ENCODE results near the gene DPF1. TPM values are rescaled to one million over a fixed set of nuclear protein-coding genes. Genes with fewer than 3 reads are reported as not detected.

Gene DPF1
- total RNA-seq, 2 experiments from 2014 or later = 0.12 to 0.20 TPM

DNA sequence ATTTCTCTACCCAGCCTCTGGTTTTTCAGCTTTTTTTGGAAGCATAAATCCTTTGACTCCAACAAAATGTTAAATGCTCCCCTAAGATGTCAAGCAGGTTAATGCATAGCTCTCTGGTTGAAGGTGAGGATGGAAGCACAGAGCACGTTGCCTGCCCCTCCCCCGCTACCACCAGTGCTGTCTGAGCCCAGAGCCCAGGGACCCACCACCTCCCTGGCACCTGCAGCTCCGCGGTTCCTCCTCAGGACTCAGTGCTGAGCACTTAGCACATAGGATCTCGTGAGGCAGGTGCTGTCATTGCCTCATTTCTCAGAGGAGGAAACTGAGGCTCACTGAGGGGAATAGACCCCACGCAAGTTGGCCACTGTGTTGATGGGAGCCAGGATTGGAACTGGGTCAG lies 48.6 kb downstream of the DPF1 start:
- CTCF ChIA-PET = no interaction called here
- H3K9me3 Mint-ChIP-seq = peaks cover 2% of the 10 kb centered on the region
- POLR2A ChIA-PET = no interaction called here
- no peaks in the 10 kb centered on the region for H3K4me1 Mint-ChIP-seq
- H3K4me3 Mint-ChIP-seq = no peak overlapping the region
- no peak for DNase-seq
- H3K27me3 Mint-ChIP-seq = no peaks in the 10 kb centered on the region
- H3K27ac Mint-ChIP-seq = no peak overlapping the region
- peaks cover 3% of the 10 kb centered on the region for H3K36me3 Mint-ChIP-seq (ENCODE audit: low read depth)

DNA sequence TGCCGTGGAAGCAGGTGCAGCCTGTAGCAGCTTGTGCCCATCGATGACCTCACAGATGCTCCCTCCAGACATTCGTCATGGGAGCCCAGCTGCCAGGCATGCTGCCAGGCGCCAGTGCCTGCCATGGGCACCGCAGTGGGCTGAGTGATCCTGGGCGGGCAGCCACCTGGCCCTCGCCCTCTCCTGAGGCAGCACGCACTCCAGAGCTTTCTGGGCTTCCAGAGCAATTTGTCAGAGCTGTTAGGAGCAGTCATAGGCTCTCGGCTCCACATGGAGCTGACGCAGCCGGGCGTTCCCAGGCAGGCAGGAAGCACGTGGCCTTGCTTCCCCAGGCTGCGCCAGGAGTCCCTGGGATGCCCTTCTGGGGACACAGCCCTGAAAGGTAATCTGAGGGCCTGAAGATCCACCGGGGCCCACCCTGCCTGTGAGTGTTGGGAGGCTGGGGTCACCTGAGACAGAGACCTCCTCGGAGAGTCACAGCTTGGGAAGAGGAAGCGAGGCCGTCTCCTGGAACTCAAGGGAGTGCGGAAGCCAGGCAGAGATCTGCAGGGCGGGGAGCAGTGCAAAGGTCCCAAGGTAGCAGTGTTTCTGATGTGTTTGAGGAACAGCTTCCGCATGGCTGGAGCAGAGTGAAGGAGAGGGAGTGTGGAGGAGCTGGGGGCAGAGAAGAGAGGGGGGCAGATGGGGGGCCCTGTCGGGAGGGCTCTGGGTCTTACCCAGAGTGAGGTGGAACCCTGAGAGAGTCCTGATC lies 50.6 kb downstream of the DPF1 start:
- no peaks in the 10 kb centered on the region for H3K36me3 Mint-ChIP-seq (ENCODE audit: low read depth)
- POLR2A ChIA-PET = interaction anchor here (0.6 kb wide), 1 partner anchor 97 kb away, joined by 3 read pairs; no protein-coding TSS in a partner anchor
- no peaks in the 10 kb centered on the region for H3K9me3 Mint-ChIP-seq

DNA sequence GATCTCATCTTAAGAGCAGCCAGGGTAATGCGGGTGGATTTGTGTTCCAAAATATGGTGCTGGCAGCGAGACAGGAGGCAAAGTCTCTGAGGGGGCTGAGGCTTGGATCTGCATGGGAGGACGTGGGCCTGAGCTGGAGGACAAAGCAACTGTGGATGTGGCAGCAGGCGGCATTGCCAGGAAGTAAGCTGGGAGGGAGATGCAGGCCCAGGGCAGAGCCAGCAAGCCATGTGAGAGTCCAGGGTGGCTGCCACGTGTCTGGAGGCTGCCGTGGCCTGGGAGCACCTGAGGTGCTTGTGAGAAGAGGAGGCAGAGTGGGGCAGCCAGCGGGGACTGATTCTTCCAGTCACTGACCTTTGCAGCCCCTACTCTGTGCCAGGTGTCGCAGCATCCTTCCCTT lies 52.0 kb downstream of the DPF1 start:
- CTCF ChIA-PET = interaction anchor here (0.6 to 1.0 kb wide), 2 partner anchors 112 to 270 kb away, joined by 3 to 4 read pairs; no protein-coding TSS in a partner anchor
- Mint-ChIP-seq H3K9me3 (no peaks in the 10 kb centered on the region), H3K36me3 (ENCODE audit: low read depth) (no peaks in the 10 kb centered on the region), H3K27ac (no peak overlapping the region), H3K27me3 (no peaks in the 10 kb centered on the region), H3K4me3 (no peak overlapping the region), H3K4me1 (no peaks in the 10 kb centered on the region)
- DNase-seq = no peak
- POLR2A ChIA-PET = no interaction called here

More for the DNA sequence above, 50.6 kb downstream of the DPF1 start:
- no peaks in the 10 kb centered on the region for H3K4me1 Mint-ChIP-seq
- H3K27me3 Mint-ChIP-seq = no peaks in the 10 kb centered on the region
- no peak overlapping the region for H3K4me3 Mint-ChIP-seq
- no peak for DNase-seq
- CTCF ChIA-PET = interaction anchor here (0.5 to 1.0 kb wide), 3 partner anchors 12 to 271 kb away, joined by 3 read pairs; no protein-coding TSS in a partner anchor
- no peak overlapping the region for H3K27ac Mint-ChIP-seq

DNA sequence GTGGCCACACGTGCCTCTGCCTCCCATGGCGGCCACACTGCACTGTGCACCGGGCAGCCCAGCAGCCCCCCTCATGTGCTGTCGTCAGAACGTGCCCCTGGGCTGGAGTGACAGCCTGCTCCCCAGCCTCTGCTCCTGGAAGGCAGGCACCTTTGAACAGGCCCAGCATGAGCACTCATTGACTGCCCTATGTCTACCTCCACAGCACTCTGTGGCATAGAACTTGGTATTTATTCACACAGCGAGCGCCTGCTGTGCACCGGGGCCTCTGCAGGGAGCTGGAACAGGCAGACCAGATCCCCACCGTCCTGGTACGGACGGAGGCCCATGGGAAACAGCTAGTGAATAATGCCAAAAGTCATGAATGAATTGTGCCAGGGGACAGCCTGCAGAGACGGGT lies 53.7 kb downstream of the DPF1 start:
- H3K9me3 Mint-ChIP-seq = no peaks in the 10 kb centered on the region
- CTCF ChIA-PET = no interaction called here

DNA sequence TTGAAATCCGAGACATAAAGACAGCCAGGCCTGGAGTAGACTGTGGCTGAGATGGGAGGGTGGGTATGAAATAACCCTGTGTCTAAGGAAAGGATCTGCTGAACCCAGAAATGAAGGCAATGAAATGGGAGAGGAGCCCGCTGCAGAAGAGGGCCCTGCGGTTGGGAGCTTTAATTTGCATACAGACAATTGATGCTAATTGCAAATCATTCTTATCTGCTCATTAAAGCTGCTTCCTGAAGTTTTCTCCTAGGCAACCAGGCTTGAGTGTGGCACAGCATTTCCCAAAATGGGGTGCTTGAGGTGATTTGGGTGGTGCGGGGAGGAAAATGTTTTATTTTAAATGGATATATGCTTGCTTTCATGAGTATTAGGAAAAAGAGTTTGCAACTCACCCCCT lies 55.4 kb downstream of the DPF1 start:
- Mint-ChIP-seq H3K27ac (no peak overlapping the region), H3K4me3 (no peak overlapping the region), H3K36me3 (ENCODE audit: low read depth) (peaks cover 1% of the 10 kb centered on the region), H3K27me3 (no peaks in the 10 kb centered on the region), H3K4me1 (no peaks in the 10 kb centered on the region), H3K9me3 (peaks cover 1% of the 10 kb centered on the region)
- CTCF ChIA-PET = no interaction called here
- DNase-seq = no peak
- POLR2A ChIA-PET = no interaction called here

More for the DNA sequence above, 53.7 kb downstream of the DPF1 start:
- H3K4me3 Mint-ChIP-seq = no peak overlapping the region
- POLR2A ChIA-PET = no interaction called here
- H3K4me1 Mint-ChIP-seq = no peaks in the 10 kb centered on the region
- no peak overlapping the region for H3K27ac Mint-ChIP-seq
- no peaks in the 10 kb centered on the region for H3K27me3 Mint-ChIP-seq
- no peak for DNase-seq
- no peaks in the 10 kb centered on the region for H3K36me3 Mint-ChIP-seq (ENCODE audit: low read depth)

DNA sequence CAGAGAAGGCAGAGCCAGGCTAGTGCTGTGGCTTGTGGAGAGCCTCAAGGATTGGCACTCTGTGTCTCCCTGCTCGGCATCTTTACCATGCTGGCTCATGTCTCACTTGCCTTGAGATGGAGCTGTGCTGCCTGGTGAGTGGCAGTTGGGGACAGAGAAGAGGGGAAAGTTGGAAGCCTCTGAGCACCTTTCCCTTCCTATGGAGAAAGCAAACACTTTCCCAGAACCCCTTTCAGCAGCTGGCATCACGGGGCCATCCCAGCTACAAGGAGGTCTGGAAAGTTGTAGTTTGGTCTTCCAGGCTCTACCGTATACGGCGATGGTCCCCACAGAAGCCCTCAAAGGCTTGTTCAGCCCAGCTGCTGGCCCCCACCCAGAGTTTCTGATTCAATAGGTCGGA lies 58.7 kb downstream of the DPF1 start:
- Mint-ChIP-seq H3K36me3 (ENCODE audit: low read depth) (peaks cover 25% of the 10 kb centered on the region), H3K9me3 (peaks cover 6% of the 10 kb centered on the region), H3K27me3 (no peaks in the 10 kb centered on the region), H3K27ac (no peak overlapping the region), H3K4me3 (no peak overlapping the region), H3K4me1 (no peaks in the 10 kb centered on the region)
- POLR2A ChIA-PET = no interaction called here
- CTCF ChIA-PET = no interaction called here
- no peak for DNase-seq

DNA sequence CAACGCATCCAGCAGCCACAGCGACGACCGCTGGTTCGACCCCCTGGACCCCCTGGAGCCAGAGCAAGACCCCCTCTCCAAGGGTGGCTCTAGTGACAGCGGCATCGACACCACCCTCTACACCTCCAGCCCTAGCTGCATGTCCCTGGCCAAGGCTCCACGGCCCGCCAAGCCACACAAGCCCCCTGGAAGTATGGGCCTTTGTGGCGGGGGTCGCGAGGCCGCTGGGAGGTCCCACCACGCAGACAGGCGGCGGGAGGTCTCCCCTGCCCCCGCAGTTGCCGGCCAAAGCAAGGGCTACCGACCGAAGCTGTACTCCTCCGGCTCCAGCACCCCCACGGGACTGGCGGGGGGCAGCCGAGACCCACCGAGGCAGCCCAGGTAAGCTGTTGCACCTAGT lies 59.5 kb downstream of the DPF1 start:
- ChIA-PET CTCF (no interaction called here), POLR2A (no interaction called here)
- Mint-ChIP-seq H3K4me3 (no peak overlapping the region), H3K27me3 (no peaks in the 10 kb centered on the region), H3K4me1 (no peaks in the 10 kb centered on the region), H3K36me3 (ENCODE audit: low read depth) (peaks cover 25% of the 10 kb centered on the region), H3K9me3 (peaks cover 6% of the 10 kb centered on the region), H3K27ac (no peak overlapping the region)
- DNase-seq = no peak

DNA sequence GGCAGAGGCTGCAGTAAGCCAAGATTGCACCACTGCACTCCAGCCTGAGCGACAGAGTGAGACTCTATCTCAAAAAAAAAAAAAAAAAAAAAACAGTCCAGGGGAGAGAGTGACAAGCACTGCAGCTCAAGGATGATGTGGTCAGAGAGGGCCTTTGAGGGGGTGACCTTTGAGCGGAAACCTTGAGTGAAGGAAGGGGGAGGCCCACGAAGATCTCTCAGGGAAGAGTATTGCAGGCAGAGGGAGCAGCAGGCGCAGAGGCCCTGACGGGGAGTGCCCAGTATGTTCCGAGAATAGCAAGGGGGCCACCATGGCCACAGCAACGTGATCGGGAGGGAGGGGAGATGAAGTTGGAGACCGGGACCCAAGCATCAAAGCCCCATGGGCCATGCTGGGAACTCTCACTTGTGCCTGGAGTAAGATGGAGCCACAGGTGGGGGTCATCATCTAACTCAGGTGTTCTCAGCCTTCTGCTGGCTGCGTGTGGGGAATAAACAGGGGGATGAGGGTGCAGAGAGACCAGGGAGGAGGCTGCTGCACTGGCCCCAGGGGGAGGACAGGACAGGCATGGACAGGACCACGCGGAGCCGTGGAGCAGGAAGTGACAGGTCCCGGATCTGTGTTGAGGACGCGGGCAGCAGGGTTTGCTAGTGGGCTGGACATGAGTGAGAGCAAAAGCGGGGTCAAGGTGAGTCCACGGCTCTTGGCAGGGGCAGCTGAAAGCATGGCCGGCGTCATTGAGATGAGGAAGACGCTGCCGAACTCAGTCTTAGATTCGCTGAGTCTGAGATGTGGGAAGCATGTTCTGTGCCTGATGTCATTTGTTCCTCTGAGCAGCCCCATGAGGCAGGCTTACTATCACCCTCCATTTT lies 60.4 kb downstream of the DPF1 start:
- Mint-ChIP-seq H3K4me3 (no peak overlapping the region), H3K36me3 (ENCODE audit: low read depth) (peaks cover 25% of the 10 kb centered on the region), H3K4me1 (no peaks in the 10 kb centered on the region), H3K27me3 (no peaks in the 10 kb centered on the region), H3K27ac (no peak overlapping the region), H3K9me3 (peaks cover 6% of the 10 kb centered on the region)
- POLR2A ChIA-PET = no interaction called here
- CTCF ChIA-PET = no interaction called here
- DNase-seq = no peak

DNA sequence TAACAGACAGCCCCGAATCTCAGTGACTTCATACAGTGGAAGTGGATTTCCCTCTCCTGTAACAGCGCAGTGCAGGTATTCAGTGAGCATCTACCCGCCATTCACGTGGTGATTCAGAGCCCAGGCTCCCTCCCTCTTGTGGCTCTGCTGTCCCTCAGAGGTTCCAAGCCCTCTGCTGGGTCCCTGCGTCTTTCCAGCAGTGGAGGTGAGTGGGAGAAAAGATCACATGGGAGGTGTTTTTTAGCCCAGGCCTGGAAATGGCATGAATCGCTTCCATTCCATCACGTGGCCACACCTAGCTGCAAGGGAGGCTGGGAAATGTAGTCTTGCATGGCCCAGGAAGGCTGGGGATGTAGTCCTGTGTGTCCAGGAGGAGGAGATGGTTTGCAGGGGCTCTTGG lies 61.4 kb downstream of the DPF1 start:
- H3K4me3 Mint-ChIP-seq = no peak overlapping the region

DNA sequence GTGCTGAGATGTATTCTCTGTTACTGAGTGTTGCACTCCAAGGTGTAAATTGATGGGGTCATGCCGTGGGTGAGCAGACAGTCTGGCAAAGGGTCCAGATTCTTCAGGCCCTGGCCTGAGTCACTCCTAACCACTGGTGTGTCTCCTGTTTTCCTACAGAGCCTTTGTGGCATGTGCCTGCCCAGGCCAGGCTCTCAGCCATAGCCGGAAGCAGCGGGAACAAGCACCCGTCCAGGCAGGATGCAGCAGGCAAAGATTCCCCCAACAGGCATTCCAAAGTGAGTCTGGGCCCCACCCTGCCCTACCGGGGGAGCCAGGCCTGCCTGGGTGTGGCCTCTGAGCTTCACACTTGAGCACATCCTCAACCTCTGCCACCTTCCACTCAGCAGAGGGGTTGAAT lies 61.9 kb downstream of the DPF1 start:
- ChIA-PET CTCF (interaction anchor here (0.6 kb wide), 1 partner anchor 11 kb away, joined by 3 read pairs; no protein-coding TSS in a partner anchor), POLR2A (no interaction called here)
- DNase-seq = no peak
- H3K27ac Mint-ChIP-seq = no peak overlapping the region
- H3K4me1 Mint-ChIP-seq = no peaks in the 10 kb centered on the region
- no peak overlapping the region for H3K4me3 Mint-ChIP-seq
- peaks cover 25% of the 10 kb centered on the region for H3K36me3 Mint-ChIP-seq (ENCODE audit: low read depth)
- H3K9me3 Mint-ChIP-seq = peaks cover 6% of the 10 kb centered on the region
- H3K27me3 Mint-ChIP-seq = no peaks in the 10 kb centered on the region

More for the DNA sequence above, 61.4 kb downstream of the DPF1 start:
- POLR2A ChIA-PET = no interaction called here
- CTCF ChIA-PET = no interaction called here
- Mint-ChIP-seq H3K36me3 (ENCODE audit: low read depth) (peaks cover 25% of the 10 kb centered on the region), H3K27me3 (no peaks in the 10 kb centered on the region), H3K9me3 (peaks cover 6% of the 10 kb centered on the region), H3K27ac (no peak overlapping the region), H3K4me1 (no peaks in the 10 kb centered on the region)
- no peak for DNase-seq

Other genes starting within 250 kb of the DPF1 start
- not detected for gene PPP1R14A, start 32.2 kb upstream of the DPF1 start, total RNA-seq
- gene SPINT2, start 40.4 kb upstream of the DPF1 start, total RNA-seq = 1 to 10 TPM; 8.9 to 9.3 TPM
- gene C19orf33, start 80.0 kb upstream of the DPF1 start, total RNA-seq = not detected
- 10 to 100 TPM; 63.1 to 72.4 TPM for gene YIF1B, start 91.7 kb upstream of the DPF1 start, total RNA-seq
- 10 to 100 TPM; 12.6 to 14.0 TPM for gene KCNK6, start 95.6 kb upstream of the DPF1 start, total RNA-seq
- gene CATSPERG, start 111.6 kb upstream of the DPF1 start, total RNA-seq = 1 to 10 TPM; 4.2 to 5.6 TPM
- 100 to 1,000 TPM; 178 to 186 TPM for gene PSMD8, start 150.3 kb upstream of the DPF1 start, total RNA-seq
- not detected for gene GGN, start 163.8 kb upstream of the DPF1 start, total RNA-seq
- 1 to 10 TPM; 1.2 to 1.8 TPM for gene SPRED3, start 164.5 kb upstream of the DPF1 start, total RNA-seq
- 10 to 100 TPM; 27.5 to 37.2 TPM for gene FAM98C, start 178.9 kb upstream of the DPF1 start, total RNA-seq
- gene RASGRP4, start 202.0 kb upstream of the DPF1 start, total RNA-seq = 1 to 10 TPM; 2.6 to 3.8 TPM
- gene RYR1, start 209.5 kb upstream of the DPF1 start, total RNA-seq = 1 to 10 TPM in 1 of 2 experiments, under 1 TPM in 1; 0.79 to 1.0 TPM

All from activated CD4-positive, alpha-beta T cell treated with anti-CD3 and anti-CD28 coated beads, Interleukin-2, amount 10 ng/mL, durations not matched to agents 7 days and 5 days (primary cell).